IMR-90 (cell line): ENCODE data around the gene MIOX. TPM values are rescaled to one million over a fixed set of nuclear protein-coding genes. Genes with fewer than 3 reads are reported as not detected.

Source experiments
- ATAC-seq: fragments of 200-7000 bp; cut with Tn5 transposase; 2 replicates; pipeline ENCODE4 v1.9.1; 2020; ENCODE audit warnings: low read depth, mild to moderate bottlenecking, moderate library complexity
- BruUV-seq: library from RNA; stranded (reverse); fragments of 400-500 nt; replicated peaks from 2 replicates; lab custom pipeline; 2021; lab: Mats Ljungman, UMichigan
- CTCF ChIA-PET: fragments of 300-600 bp; formaldehyde crosslinking; extraction: SDS; loops from one replicate; lab custom pipeline; 2021; ENCODE audit warnings: antibody characterized with exemption; lab: Yijun Ruan, JAX
- POLR2A ChIA-PET: fragments of 300-600 bp; sonication (Branson Sonifier 250); formaldehyde crosslinking; loops from one replicate; lab custom pipeline; 2022; ENCODE audit warnings: antibody characterized with exemption; ENCODE audit not compliant: unreplicated experiment; lab: Charles Lee
- DNase-seq: peaks from one replicate; pipeline ENCODE4 v3.0.0; 2013
- H2AFZ ChIP-seq: replicated peaks from 2 replicates; pipeline ENCODE3; 2013; ENCODE audit warnings: low read length, mild to moderate bottlenecking; ENCODE audit not compliant: poor library complexity
- H2AK5ac ChIP-seq: 2 replicates; pipeline ENCODE4 v1.6.1; 2013; ENCODE audit warnings: low read depth, low read length, inconsistent platforms
- H2AK9ac ChIP-seq: replicated peaks from 2 replicates; pipeline ENCODE3; 2013; ENCODE audit warnings: mild to moderate bottlenecking, low read depth, low read length, moderate library complexity; ENCODE audit not compliant: poor library complexity
- H2BK120ac ChIP-seq: 2 replicates; pipeline ENCODE4 v1.6.1; 2013; ENCODE audit warnings: low read depth, low read length, inconsistent platforms
- H2BK15ac ChIP-seq: 3 replicates; pipeline ENCODE4 v1.6.1; 2013; ENCODE audit warnings: low read depth, low read length, inconsistent platforms
- H2BK20ac ChIP-seq: 2 replicates; pipeline ENCODE4 v1.6.1; 2013; ENCODE audit warnings: low read depth, mild to moderate bottlenecking, inconsistent platforms, low read length, moderate library complexity
- H2BK5ac ChIP-seq: 2 replicates; pipeline ENCODE4 v1.6.1; 2013; ENCODE audit warnings: mild to moderate bottlenecking, low read depth, low read length, inconsistent platforms; ENCODE audit not compliant: poor library complexity, severe bottlenecking
- H3K14ac ChIP-seq: replicated peaks from 2 replicates; pipeline ENCODE4 v1.6.1; 2013; ENCODE audit warnings: low read depth, low read length, inconsistent platforms
- H3K18ac ChIP-seq: 2 replicates; pipeline ENCODE4 v1.6.1; 2013; ENCODE audit warnings: low read depth, low read length, control low read depth
- H3K23ac ChIP-seq: 2 replicates; pipeline ENCODE4 v1.6.1; 2013; ENCODE audit warnings: low read depth, low read length, inconsistent platforms
- H3K27ac ChIP-seq: 2 replicates; pipeline ENCODE4 v1.5.1; 2013; ENCODE audit warnings: mild to moderate bottlenecking, control low read depth, low read length; ENCODE audit not compliant: insufficient read depth
- H3K27me3 ChIP-seq: 2 replicates; pipeline ENCODE4 v1.6.1; 2013; ENCODE audit warnings: low read length; ENCODE audit not compliant: control insufficient read depth, insufficient read depth
- H3K36me3 ChIP-seq: 2 replicates; pipeline ENCODE4 v1.6.1; 2013; ENCODE audit warnings: low read length, mixed read lengths; ENCODE audit not compliant: control insufficient read depth, insufficient read depth
- H3K4ac ChIP-seq: 2 replicates; pipeline ENCODE4 v1.6.1; 2013; ENCODE audit warnings: low read depth, low read length, inconsistent platforms
- H3K4me1 ChIP-seq: 2 replicates; pipeline ENCODE4 v1.6.1; 2013; ENCODE audit warnings: low read length, mixed read lengths; ENCODE audit not compliant: control insufficient read depth, insufficient read depth
- H3K4me2 ChIP-seq: 2 replicates; pipeline ENCODE4 v1.6.1; 2013; ENCODE audit warnings: low read depth, mild to moderate bottlenecking, control low read depth, low read length, moderate library complexity
- H3K4me3 ChIP-seq: 2 replicates; pipeline ENCODE4 v1.5.1; 2013; ENCODE audit warnings: low read depth, mild to moderate bottlenecking, control low read depth, low read length, moderate library complexity; ENCODE audit not compliant: insufficient read depth
- H3K56ac ChIP-seq: 2 replicates; pipeline ENCODE4 v1.6.1; 2013; ENCODE audit warnings: low read length, inconsistent platforms; ENCODE audit not compliant: insufficient read depth; ENCODE audit errors: extremely low read depth
- H3K79me1 ChIP-seq, 2 experiments: 2 replicates each; pipeline ENCODE4 v1.6.1; 2013; ENCODE audit warnings: low read length in 2 of 2, inconsistent platforms in 1 of 2, low read depth in 1 of 2
- H3K9ac ChIP-seq: 2 replicates; pipeline ENCODE4 v1.6.1; 2013; ENCODE audit warnings: low read depth, low read length, control low read depth
- H3K9me1 ChIP-seq: 2 replicates; pipeline ENCODE4 v1.6.1; 2013; ENCODE audit warnings: low read length, inconsistent platforms; ENCODE audit not compliant: insufficient read depth
- H3K9me3 ChIP-seq: 2 replicates; pipeline ENCODE4 v1.6.1; 2013; ENCODE audit warnings: low read length; ENCODE audit not compliant: control insufficient read depth, insufficient read depth
- H4K20me1 ChIP-seq: 2 replicates; pipeline ENCODE4 v1.6.1; 2013; ENCODE audit warnings: low read length, inconsistent platforms; ENCODE audit not compliant: insufficient read depth
- H4K5ac ChIP-seq: 2 replicates; pipeline ENCODE4 v1.6.1; 2013; ENCODE audit warnings: mild to moderate bottlenecking, low read depth, low read length, control low read depth
- H4K8ac ChIP-seq, 2 experiments: 2 replicates each; pipeline ENCODE4 v1.6.1; 2013; ENCODE audit warnings: low read depth in 2 of 2, low read length in 2 of 2, control low read depth in 1 of 2, inconsistent platforms in 1 of 2
- H4K91ac ChIP-seq: 2 replicates; pipeline ENCODE4 v1.6.1; 2013; ENCODE audit warnings: low read depth, low read length, inconsistent platforms; ENCODE audit not compliant: insufficient read depth
- RCOR1 ChIP-seq: IDR thresholded peaks from 2 replicates; pipeline ENCODE4 v1.6.1; 2012; ENCODE audit warnings: mild to moderate bottlenecking, low read length, improper control_type of control experiment; ENCODE audit not compliant: insufficient replicate concordance
- WGBS, 2 experiments: methylation state at CpG; one replicate each; pipeline versions ENCODE4 v1.1.5 to v1.1.7; 2013; ENCODE audit warnings: missing lambda C conversion rate in 2 of 2; ENCODE audit not compliant: insufficient read length in 1 of 2; ENCODE audit errors: extremely low coverage in 2 of 2; 5-methylcytosine and 5-hydroxymethylcytosine counted together
- dilution Hi-C: fragments of 300-500 bp; cut with HindIII; formaldehyde crosslinking; loops from one replicate; pipeline ENCODE4 v1.14.3; 2018; ENCODE audit warnings: low sequenced_read_pairs; ENCODE audit not compliant: unreplicated experiment
- in situ Hi-C: fragments of 300-500 bp; cut with MboI; formaldehyde crosslinking; loops from 3 replicates; pipeline ENCODE4 v1.14.3; 2019; ENCODE audit warnings: low sequenced_read_pairs, inconsistent platforms, mixed read lengths
- intact Hi-C: fragments of 100-400 bp; cut with micrococcal nuclease; formaldehyde crosslinking; loops from 2 replicates; pipeline ENCODE4 v1.10.0; 2022
- polyA plus RNA-seq, 3 experiments: library from polyadenylated mRNA; depleted of rRNA; stranded (reverse); fragments of >200 nt; gene quantifications; 2 replicates each; pipeline ENCODE4 v1.2.3, GENCODE V29; 2012; ENCODE audit warnings: low replicate concordance in 1 of 3
- total RNA-seq: library from RNA; depleted of rRNA; stranded (reverse); fragments of >200 nt; gene quantifications from 2 replicates; pipeline ENCODE4 v1.2.3, GENCODE V29; 2012

MIOX gene
- total and polyA plus RNA-seq, 2 of the 4 experiments (the other 2 are of a cell fraction), result not detected

DNA sequence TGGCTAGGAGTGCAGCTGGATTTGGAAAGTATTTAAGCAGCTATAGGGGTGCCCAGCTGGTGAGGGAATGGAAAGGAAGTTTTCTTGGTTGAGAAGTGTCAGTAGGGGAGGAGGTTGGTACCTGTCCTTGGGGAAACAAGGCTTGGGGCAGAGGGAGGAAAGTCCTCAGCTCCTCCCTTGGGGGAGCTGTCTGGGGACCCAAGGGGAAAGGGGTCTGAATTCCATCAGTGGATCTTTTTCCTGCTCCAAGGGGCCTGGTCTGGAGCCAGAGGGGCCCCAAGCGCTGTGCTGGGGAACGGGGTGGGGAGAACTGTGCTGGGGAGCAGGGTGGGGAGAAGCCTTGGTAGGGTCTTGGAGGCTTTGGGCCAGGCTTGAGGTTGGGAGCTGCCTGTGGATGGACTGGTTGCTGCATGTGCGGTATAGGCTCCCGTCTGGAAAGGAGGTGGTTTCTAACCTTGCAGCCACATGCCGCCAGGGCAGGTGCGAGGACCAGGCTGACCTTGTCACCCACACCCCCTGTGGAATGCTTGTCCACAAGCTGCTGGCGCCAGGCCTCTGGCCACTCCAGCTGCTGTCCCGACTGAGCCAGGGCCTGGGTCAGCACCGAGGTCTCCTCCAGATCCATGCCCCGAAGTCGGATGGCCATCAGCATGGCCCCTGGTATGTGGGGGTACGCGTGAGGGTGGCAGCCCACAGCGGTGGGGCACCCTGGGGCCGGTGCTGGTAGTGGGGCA lies 42.2 kb downstream of the MIOX start:
- Histone ChIP-seq H3K4me1 (peaks cover 24% of the 10 kb centered on the region), H3K56ac (no peak overlapping the region), H2AK5ac (peak overlapping the region; percentile 27; the same call in 1 of the 2 replicates), H2AK9ac (peak overlapping the region; percentile 96), H4K8ac (no peak overlapping the region; a peak in 1 of 4 replicates), H2BK20ac (no peak overlapping the region), H2AFZ (peak overlapping the region; percentile 89), H3K4me3 (no peak overlapping the region), H3K79me1 (peaks cover 11 to 31% of the 10 kb centered on the region in 2 experiments; a peak in 3 of 4 replicates), H3K9me1 (peaks cover 15% of the 10 kb centered on the region), H3K27ac (no peak overlapping the region), H4K5ac (no peak overlapping the region), H2BK120ac (no peak overlapping the region), H3K4ac (no peak overlapping the region), H3K14ac (no peak overlapping the region), H3K23ac (no peak overlapping the region), H2BK15ac (no peak overlapping the region), H2BK5ac (no peak overlapping the region), H3K4me2 (no peak overlapping the region), H4K91ac (no peak overlapping the region), H3K9ac (no peak overlapping the region), H3K18ac (no peak overlapping the region), H3K9me3 (no peaks in the 10 kb centered on the region), H3K27me3 (peaks cover 5% of the 10 kb centered on the region; the same call in 1 of the 2 replicates), H3K36me3 (peaks cover 3% of the 10 kb centered on the region), H4K20me1 (peaks cover 9% of the 10 kb centered on the region)
- intact Hi-C loops, result loop anchor here (5.0 kb wide), 1 partner anchor 53 kb away; the partner anchor contains the start of gene CHKB
- DNase-seq (no peak), ATAC-seq (no peak)
- ChIA-PET CTCF (no interaction called here), POLR2A (no interaction called here)
- WGBS, 2 experiments, result 77% methylated on average over 3 of the region's 15 CpGs; no CpG with 5 or more reads in 1 of the 2 experiments
- no peak for TF ChIP-seq RCOR1
- no TSS peak for BruUV-seq
- dilution Hi-C loops, result no loop called here
- in situ Hi-C loops, result loop anchor here (5.0 kb wide), 1 partner anchor 48 kb away; the partner anchor contains the start of gene CPT1B
